Keratinocyte (primary cell): ENCODE data around the gene PCDHA3.

Source experiments
- EZH2 ChIP-seq: IDR thresholded peaks from one replicate; pipeline ENCODE4 v1.6.1; 2012; ENCODE audit warnings: inconsistent platforms, mild to moderate bottlenecking, low read length, moderate library complexity
- TF ChIP-seq, protein P1 (sequence below), 3 experiments: IDR thresholded peaks in 1 of 3; conservative IDR thresholded peaks in 1 of 3; optimal IDR thresholded peaks in 1 of 3; 2 replicates in 2 of 3; 3 replicates in 1 of 3; pipeline versions ENCODE3 to v1.5.1; 2011; ENCODE audit warnings: low read length in 3 of 3, mild to moderate bottlenecking in 3 of 3, moderate library complexity in 2 of 3, control low read depth in 1 of 3, inconsistent platforms in 1 of 3; ENCODE audit not compliant: insufficient read depth in 2 of 3; ENCODE audit errors: extremely low read depth in 1 of 3

DNA sequence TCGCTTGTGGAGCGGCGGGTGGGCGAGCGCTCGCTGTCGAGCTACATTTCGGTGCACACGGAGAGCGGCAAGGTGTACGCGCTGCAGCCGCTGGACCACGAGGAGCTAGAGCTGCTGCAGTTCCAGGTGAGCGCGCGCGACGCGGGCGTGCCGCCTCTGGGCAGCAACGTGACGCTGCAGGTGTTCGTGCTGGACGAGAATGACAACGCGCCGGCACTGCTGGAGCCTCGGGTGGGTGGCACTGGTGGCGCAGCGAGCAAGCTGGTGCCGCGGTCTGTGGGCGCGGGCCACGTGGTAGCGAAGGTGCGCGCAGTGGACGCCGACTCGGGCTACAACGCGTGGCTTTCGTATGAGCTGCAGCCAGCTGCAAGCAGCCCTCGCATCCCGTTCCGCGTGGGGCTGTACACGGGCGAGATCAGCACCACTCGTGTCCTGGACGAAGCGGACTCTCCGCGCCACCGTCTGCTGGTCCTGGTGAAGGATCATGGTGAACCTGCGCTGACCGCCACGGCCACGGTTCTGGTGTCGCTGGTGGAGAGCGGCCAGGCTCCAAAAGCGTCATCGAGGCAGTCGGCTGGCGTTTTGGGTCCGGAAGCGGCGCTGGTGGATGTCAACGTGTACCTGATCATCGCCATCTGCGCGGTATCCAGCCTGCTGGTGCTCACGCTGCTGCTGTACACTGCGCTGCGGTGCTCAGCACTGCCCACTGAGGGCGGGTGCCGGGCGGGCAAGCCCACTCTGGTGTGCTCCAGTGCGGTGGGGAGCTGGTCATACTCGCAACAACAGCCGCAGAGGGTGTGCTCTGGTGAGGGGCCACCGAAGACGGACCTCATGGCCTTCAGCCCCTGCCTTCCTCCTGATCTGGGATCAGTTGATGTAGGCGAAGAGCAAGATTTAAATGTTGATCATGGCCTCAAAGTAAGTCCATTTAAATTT, 42.2 kb downstream of the PCDHA3 start:
- TF ChIP-seq, protein P1, sequence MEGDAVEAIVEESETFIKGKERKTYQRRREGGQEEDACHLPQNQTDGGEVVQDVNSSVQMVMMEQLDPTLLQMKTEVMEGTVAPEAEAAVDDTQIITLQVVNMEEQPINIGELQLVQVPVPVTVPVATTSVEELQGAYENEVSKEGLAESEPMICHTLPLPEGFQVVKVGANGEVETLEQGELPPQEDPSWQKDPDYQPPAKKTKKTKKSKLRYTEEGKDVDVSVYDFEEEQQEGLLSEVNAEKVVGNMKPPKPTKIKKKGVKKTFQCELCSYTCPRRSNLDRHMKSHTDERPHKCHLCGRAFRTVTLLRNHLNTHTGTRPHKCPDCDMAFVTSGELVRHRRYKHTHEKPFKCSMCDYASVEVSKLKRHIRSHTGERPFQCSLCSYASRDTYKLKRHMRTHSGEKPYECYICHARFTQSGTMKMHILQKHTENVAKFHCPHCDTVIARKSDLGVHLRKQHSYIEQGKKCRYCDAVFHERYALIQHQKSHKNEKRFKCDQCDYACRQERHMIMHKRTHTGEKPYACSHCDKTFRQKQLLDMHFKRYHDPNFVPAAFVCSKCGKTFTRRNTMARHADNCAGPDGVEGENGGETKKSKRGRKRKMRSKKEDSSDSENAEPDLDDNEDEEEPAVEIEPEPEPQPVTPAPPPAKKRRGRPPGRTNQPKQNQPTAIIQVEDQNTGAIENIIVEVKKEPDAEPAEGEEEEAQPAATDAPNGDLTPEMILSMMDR (optimal IDR thresholded peaks at IDR 0.05 in 1 of 3, IDR thresholded peaks at IDR 0.05 in 1 of 3, conservative IDR thresholded peaks at IDR 0.05 in 1 of 3; ENCODE audit: extremely low read depth in 1 of 3, insufficient read depth in 2 of 3, low read length in 3 of 3), result no peak
- TF ChIP-seq EZH2, result no peak
